D721Med (cell line): ENCODE measurements around the gene NAGLU.

Experiments
- DNase-seq: peaks from one replicate; pipeline ENCODE4 v3.0.0; 2011; ENCODE audit warnings: low spot score; ENCODE audit not compliant: insufficient read length
- FAIRE-seq: peaks from 2 replicates; lab custom pipeline; 2011; peaks lifted over from hg19 to GRCh38; lab: Jason Lieb, UNC
- CTCF ChIP-seq: IDR thresholded peaks from 2 replicates; pipeline ENCODE4 v1.5.1; 2012; ENCODE audit warnings: mild to moderate bottlenecking, control low read depth; ENCODE audit not compliant: insufficient read depth; ENCODE audit errors: missing control alignments

The NAGLU gene

GRCh38 chr17:42584880-42585279, 48.8 kb downstream of the NAGLU start:
- FAIRE-seq (no peak), DNase-seq (no peak)
- TF ChIP-seq CTCF = no peak

DNA sequence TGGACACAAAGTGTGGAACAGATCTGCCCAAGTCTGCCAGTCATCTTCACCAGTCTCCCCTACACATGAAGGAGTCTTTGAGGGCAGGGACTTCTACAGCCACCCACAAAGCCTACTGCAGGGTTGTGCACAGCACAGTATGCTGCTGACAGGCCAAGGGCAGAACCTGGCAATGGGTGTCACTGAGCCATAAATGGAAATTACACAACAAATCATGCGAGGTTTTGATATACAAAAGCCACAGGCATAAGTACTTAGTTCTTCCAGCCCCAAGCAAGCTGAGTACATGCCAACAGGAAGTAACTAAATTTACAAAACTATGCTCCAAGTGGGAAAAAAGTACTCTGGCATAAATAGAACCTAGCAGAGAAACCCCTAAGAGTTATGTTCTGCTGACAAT, 49.3 kb downstream of the NAGLU start:
- no peak for TF ChIP-seq CTCF
- DNase-seq = no peak
- no peak for FAIRE-seq

DNA sequence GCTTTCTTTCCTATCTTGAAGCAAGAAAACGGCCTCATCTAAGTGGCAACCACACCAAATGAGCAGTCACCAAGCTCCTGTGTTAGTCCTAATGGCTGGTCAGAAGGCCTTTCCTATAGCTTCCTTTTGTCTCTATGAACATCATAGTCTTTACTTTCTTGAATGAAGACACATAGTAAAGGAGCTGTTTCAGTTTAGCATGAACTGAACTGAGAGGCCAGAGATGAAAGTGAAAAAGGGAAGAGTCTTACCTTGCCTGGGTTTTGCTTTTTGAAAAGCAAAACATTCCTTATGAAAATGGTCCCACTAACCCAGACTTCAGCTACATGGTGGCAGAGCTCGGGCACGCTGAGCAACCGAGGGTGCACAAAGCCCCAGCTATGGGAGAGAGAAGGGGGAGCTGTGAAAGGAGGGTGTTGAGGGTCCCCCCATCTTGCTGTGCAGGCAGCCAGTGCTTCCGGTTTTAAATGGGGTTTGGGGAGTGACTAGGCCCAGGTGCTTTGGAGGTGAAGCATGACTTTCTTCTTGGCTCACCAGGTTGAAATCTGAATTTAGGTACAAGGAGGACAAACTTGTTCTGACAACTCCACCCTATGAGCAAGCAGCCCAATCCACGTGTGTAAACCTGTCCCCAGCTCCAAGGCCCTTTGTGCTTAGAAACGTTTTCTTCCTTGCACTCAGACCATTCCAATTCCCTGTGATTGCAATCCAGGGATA, 50.6 kb downstream of the NAGLU start:
- no peak for TF ChIP-seq CTCF
- FAIRE-seq (no peak), DNase-seq (no peak)

GRCh38 chr17:42590886-42591285, 54.8 kb downstream of the NAGLU start:
- DNase-seq (no peak), FAIRE-seq (no peak)
- TF ChIP-seq CTCF = no peak

DNA sequence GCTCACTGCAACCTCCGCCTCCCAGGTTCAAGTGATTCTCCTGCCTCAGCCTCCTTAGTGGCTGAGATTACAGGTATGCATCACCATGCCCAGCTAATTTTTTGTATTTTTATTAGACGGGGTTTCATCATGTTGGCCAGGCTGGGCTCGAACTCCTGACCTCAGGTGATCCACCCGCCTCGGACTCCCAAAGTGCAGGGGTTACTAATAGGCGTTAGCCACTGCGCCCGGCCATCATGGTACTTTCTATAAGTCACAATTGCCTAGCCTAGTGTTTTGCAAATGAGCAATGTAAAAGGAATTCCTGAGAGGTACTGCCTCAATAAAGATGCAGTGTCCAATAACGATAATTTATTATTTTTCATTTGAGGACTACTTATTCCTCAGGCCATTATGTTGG, 55.4 kb downstream of the NAGLU start:
- no peak for DNase-seq
- no peak for TF ChIP-seq CTCF
- no peak for FAIRE-seq
